Keratinocyte (primary cell): ENCODE results near the gene WDR12. TPM values are rescaled to one million over a fixed set of nuclear protein-coding genes. Genes with fewer than 3 reads are reported as not detected.

Experiments
- DNase-seq: peaks from one replicate; pipeline ENCODE4 v3.0.0-alpha.2; 2011; ENCODE audit warnings: low read depth, missing footprints, low spot score
- FAIRE-seq: peaks from 2 replicates; lab custom pipeline; 2011; peaks lifted over from hg19 to GRCh38; lab: Jason Lieb, UNC
- H2AFZ ChIP-seq: 2 replicates; pipeline ENCODE4 v1.6.0; 2012; ENCODE audit warnings: low read length, control low read depth, inconsistent platforms; ENCODE audit not compliant: control insufficient read depth
- H3K27ac ChIP-seq: 2 replicates; pipeline ENCODE4 v1.5.1; 2011; ENCODE audit warnings: low read length; ENCODE audit not compliant: control insufficient read depth, insufficient read depth
- H3K27me3 ChIP-seq: 3 replicates; pipeline ENCODE4 v1.6.0; 2011; ENCODE audit warnings: low read length; ENCODE audit not compliant: control insufficient read depth, insufficient read depth; ENCODE audit errors: extremely low read depth
- H3K36me3 ChIP-seq, 2 experiments: 2 replicates in 1 of 2; 3 replicates in 1 of 2; pipeline ENCODE4 v1.5.1; 2011; ENCODE audit warnings: low read length in 2 of 2, mild to moderate bottlenecking in 1 of 2; ENCODE audit not compliant: control insufficient read depth in 2 of 2, insufficient read depth in 2 of 2; ENCODE audit errors: extremely low read depth in 1 of 2
- H3K4me1 ChIP-seq: 3 replicates; pipeline ENCODE4 v1.5.1; 2011; ENCODE audit warnings: low read length; ENCODE audit not compliant: control insufficient read depth, insufficient read depth; ENCODE audit errors: extremely low read depth
- H3K4me2 ChIP-seq: 3 replicates; pipeline ENCODE4 v1.6.0; 2011; ENCODE audit warnings: low read depth, low read length; ENCODE audit not compliant: control insufficient read depth, insufficient read depth; ENCODE audit errors: extremely low read depth
- H3K4me3 ChIP-seq, 3 experiments: fragments of 200-600 bp in 1 of 3; sonication (generic) in 1 of 3; 2 replicates in 2 of 3; 3 replicates in 1 of 3; pipeline ENCODE4 v1.5.1; 2011 to 2016; ENCODE audit warnings: low read length in 3 of 3, mild to moderate bottlenecking in 3 of 3, control low read depth in 2 of 3, inconsistent platforms in 1 of 3, low read depth in 1 of 3, mixed read lengths in 1 of 3, mixed run types in 1 of 3, moderate library complexity in 1 of 3; ENCODE audit not compliant: control insufficient read depth in 2 of 3, insufficient read depth in 2 of 3; ENCODE audit errors: extremely low read depth in 1 of 3
- H3K79me2 ChIP-seq: 2 replicates; pipeline ENCODE4 v1.6.0; 2012; ENCODE audit warnings: low read length; ENCODE audit not compliant: control insufficient read depth, insufficient read depth
- H3K9ac ChIP-seq: 3 replicates; pipeline ENCODE4 v1.6.0; 2011; ENCODE audit warnings: low read length; ENCODE audit not compliant: control insufficient read depth, insufficient read depth; ENCODE audit errors: extremely low read depth
- H3K9me1 ChIP-seq: 3 replicates; pipeline ENCODE4 v1.6.0; 2011; ENCODE audit warnings: low read length; ENCODE audit not compliant: control insufficient read depth, insufficient read depth; ENCODE audit errors: extremely low read depth
- H3K9me3 ChIP-seq: 2 replicates; pipeline ENCODE4 v1.5.1; 2012; ENCODE audit warnings: low read depth, low read length; ENCODE audit not compliant: control insufficient read depth
- H4K20me1 ChIP-seq: 3 replicates; pipeline ENCODE4 v1.6.0; 2011; ENCODE audit warnings: low read length; ENCODE audit not compliant: control insufficient read depth, insufficient read depth; ENCODE audit errors: extremely low read depth
- CTCF ChIP-seq, 3 experiments: IDR thresholded peaks in 1 of 3; conservative IDR thresholded peaks in 1 of 3; optimal IDR thresholded peaks in 1 of 3; 2 replicates in 2 of 3; 3 replicates in 1 of 3; pipeline versions ENCODE3 to v1.5.1; 2011; ENCODE audit warnings: low read length in 3 of 3, mild to moderate bottlenecking in 3 of 3, moderate library complexity in 2 of 3, control low read depth in 1 of 3, inconsistent platforms in 1 of 3; ENCODE audit not compliant: insufficient read depth in 2 of 3; ENCODE audit errors: extremely low read depth in 1 of 3
- EZH2 ChIP-seq: IDR thresholded peaks from one replicate; pipeline ENCODE4 v1.6.1; 2012; ENCODE audit warnings: inconsistent platforms, mild to moderate bottlenecking, low read length, moderate library complexity
- dilution Hi-C: fragments of 300-500 bp; cut with MboI; formaldehyde crosslinking; loops from one replicate; pipeline ENCODE4 v1.7.0; 2020; ENCODE audit warnings: low sequenced_read_pairs; ENCODE audit not compliant: extremely low pct_ligation_motif_present
- polyA plus RNA-seq, 5 experiments: library from polyadenylated mRNA; depleted of rRNA in 3 of 5; stranded (reverse) in 3 of 5; stranded (forward) in 1 of 5; unstranded in 1 of 5; fragments of >200 nt; gene quantifications; 1 replicate in 1 of 5; 2 replicates in 3 of 5; 3 replicates in 1 of 5; pipeline versions ENCODE4 v1.2.1 to v1.2.3, GENCODE V29; 2011 to 2012; ENCODE audit warnings: missing spikeins in 2 of 5, low read depth in 1 of 5, low replicate concordance in 1 of 5

WDR12 gene
- polyA plus RNA-seq, 1 donor (not counting 4 experiments of a cell fraction or from before 2014, with no cell fraction given) = 109 TPM

DNA sequence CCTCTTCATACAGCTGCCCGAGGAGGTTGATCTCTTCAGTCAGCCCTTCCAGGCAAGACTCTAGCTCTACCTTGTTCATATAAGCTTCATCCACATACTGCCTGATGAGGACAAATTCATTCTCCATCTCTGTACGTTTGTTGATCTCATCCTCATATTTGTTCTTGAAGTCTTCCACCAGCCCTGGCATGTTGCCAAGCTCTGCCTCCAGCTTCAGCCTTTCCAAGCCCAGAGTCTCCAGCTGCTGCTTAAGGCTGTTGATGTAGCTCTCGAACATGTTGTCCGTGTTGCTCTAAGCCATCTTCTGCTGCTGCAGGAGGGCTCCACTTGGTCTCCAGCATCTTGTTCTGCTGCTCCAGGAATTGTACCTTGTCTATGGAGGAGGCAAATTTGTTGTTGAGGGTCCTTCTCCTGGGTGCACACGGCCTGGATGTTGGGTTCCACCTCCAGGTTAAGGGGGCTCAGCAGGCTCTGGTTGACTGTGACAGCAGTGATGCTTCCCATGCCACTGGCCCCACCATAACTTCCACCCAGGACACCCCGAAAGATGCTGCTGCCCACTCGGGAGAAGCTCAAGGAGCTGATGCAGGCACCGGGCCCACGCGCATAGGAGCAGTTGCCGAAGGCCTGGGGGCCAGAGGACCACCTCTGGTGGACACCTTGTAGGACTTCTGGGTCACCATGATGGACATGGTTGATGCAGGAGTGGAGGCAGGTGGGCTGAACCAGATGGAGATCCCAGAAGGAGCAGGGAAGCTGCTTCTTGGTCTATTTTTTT lies 70.2 kb downstream of the WDR12 start:
- H3K27ac ChIP-seq = no peak overlapping the region
- H3K9me3 ChIP-seq = no peaks in the 10 kb centered on the region
- no peaks in the 10 kb centered on the region for H4K20me1 ChIP-seq
- FAIRE-seq (no peak), DNase-seq (no peak)
- dilution Hi-C loops = no loop called here
- no peak overlapping the region for H3K9ac ChIP-seq
- H3K27me3 ChIP-seq = no peaks in the 10 kb centered on the region
- no peaks in the 10 kb centered on the region for H3K36me3 ChIP-seq
- no peaks in the 10 kb centered on the region for H3K9me1 ChIP-seq
- no peak for TF ChIP-seq CTCF (optimal IDR thresholded peaks at IDR 0.05 in 1 of 3, IDR thresholded peaks at IDR 0.05 in 1 of 3, conservative IDR thresholded peaks at IDR 0.05 in 1 of 3; ENCODE audit: extremely low read depth in 1 of 3, insufficient read depth in 2 of 3, low read length in 3 of 3)
- no peak for TF ChIP-seq EZH2
- H3K79me2 ChIP-seq = no peaks in the 10 kb centered on the region
- no peak overlapping the region for H2AFZ ChIP-seq
- H3K4me3 ChIP-seq = no peak overlapping the region
- no peak overlapping the region for H3K4me2 ChIP-seq
- no peaks in the 10 kb centered on the region for H3K4me1 ChIP-seq

- Histone ChIP-seq H3K9me3 (no peaks in the 10 kb centered on the region), H3K27ac (no peak overlapping the region), H3K27me3 (no peaks in the 10 kb centered on the region), H3K36me3 (no peaks in the 10 kb centered on the region), H3K9me1 (no peaks in the 10 kb centered on the region), H4K20me1 (no peaks in the 10 kb centered on the region), H3K4me1 (no peaks in the 10 kb centered on the region), H3K4me2 (peak overlapping the region; percentile 25), H3K9ac (no peak overlapping the region), H3K79me2 (no peaks in the 10 kb centered on the region), H3K4me3 (no peak overlapping the region), H2AFZ (peak overlapping the region; percentile 73)
- peak; percentile 68 for FAIRE-seq
- dilution Hi-C loops = no loop called here
- peak; percentile 68 to 79 (median 76) for TF ChIP-seq CTCF (optimal IDR thresholded peaks at IDR 0.05 in 1 of 3, IDR thresholded peaks at IDR 0.05 in 1 of 3, conservative IDR thresholded peaks at IDR 0.05 in 1 of 3; ENCODE audit: extremely low read depth in 1 of 3, insufficient read depth in 2 of 3, low read length in 3 of 3)
- no peak for TF ChIP-seq EZH2
- DNase-seq = no peak
Observed at GRCh38 chr2:202831242-202832220, 79.9 kb downstream of the WDR12 start.
